Common myeloid progenitor, CD34-positive (primary cell): Measurements from ENCODE around the gene DYRK3.

ENCODE experiments used
- CTCF ChIA-PET: fragments of 350-600 bp; sonication (Branson Sonifier 250); formaldehyde crosslinking; loops from one replicate; lab custom pipeline; 2021; ENCODE audit warnings: antibody characterized with exemption; lab: Charles Lee
- POLR2A ChIA-PET: fragments of 350-600 bp; sonication (Branson Sonifier 250); formaldehyde crosslinking; loops from one replicate; lab custom pipeline; 2021; ENCODE audit warnings: antibody characterized with exemption; lab: Charles Lee
- DNase-seq, 3 donors: peaks; one replicate each; pipeline versions ENCODE4 v3.0.0 to v3.0.0-alpha.2; 2013
- H3K27ac ChIP-seq, 2 experiments: 1 replicate in 1 of 2; 2 replicates in 1 of 2; pipeline ENCODE4 v1.7.0; 2013; ENCODE audit warnings: inconsistent platforms in 2 of 2, low read length in 2 of 2, mild to moderate bottlenecking in 2 of 2, low read depth in 1 of 2, moderate library complexity in 1 of 2; ENCODE audit not compliant: severe bottlenecking in 2 of 2, insufficient read depth in 1 of 2, poor library complexity in 1 of 2
- H3K27me3 ChIP-seq, 5 experiments: replicated peaks in 2 of 5; 1 replicate in 3 of 5; 2 replicates in 2 of 5; pipeline versions ENCODE4 v1.6.1 to v1.7.0; 2013; ENCODE audit warnings: low read length in 4 of 5, mild to moderate bottlenecking in 2 of 5, moderate library complexity in 2 of 5, inconsistent platforms in 1 of 5; ENCODE audit not compliant: insufficient read depth in 5 of 5, control insufficient read depth in 4 of 5
- H3K36me3 ChIP-seq, 4 experiments: 1 replicate in 2 of 4; 2 replicates in 2 of 4; pipeline versions ENCODE4 v1.6.1 to v1.7.0; 2013; ENCODE audit warnings: low read length in 3 of 4, control low read depth in 1 of 4, mild to moderate bottlenecking in 1 of 4; ENCODE audit not compliant: control insufficient read depth in 4 of 4, insufficient read depth in 4 of 4
- H3K4me1 ChIP-seq, 4 experiments: 1 replicate in 3 of 4; 2 replicates in 1 of 4; pipeline versions ENCODE4 v1.6.1 to v1.7.1; 2013; ENCODE audit warnings: low read length in 3 of 4, mild to moderate bottlenecking in 3 of 4, control low read depth in 1 of 4, inconsistent platforms in 1 of 4, moderate library complexity in 1 of 4; ENCODE audit not compliant: control insufficient read depth in 4 of 4, insufficient read depth in 4 of 4; ENCODE audit errors: control extremely low read depth in 1 of 4
- H3K4me3 ChIP-seq, 7 experiments: 1 replicate in 4 of 7; 2 replicates in 3 of 7; pipeline versions ENCODE4 v1.5.1 to v1.7.0; 2013; ENCODE audit warnings: mild to moderate bottlenecking in 7 of 7, low read length in 6 of 7, moderate library complexity in 6 of 7, inconsistent platforms in 2 of 7, low read depth in 2 of 7, control low read depth in 1 of 7; ENCODE audit not compliant: insufficient read depth in 4 of 7, control insufficient read depth in 1 of 7; ENCODE audit errors: extremely low read depth in 1 of 7
- H3K9me3 ChIP-seq, 5 experiments: 1 replicate in 4 of 5; 2 replicates in 1 of 5; pipeline versions ENCODE4 v1.6.1 to v1.7.1; 2013; ENCODE audit warnings: low read length in 4 of 5, mild to moderate bottlenecking in 2 of 5, inconsistent platforms in 1 of 5, low read depth in 1 of 5, moderate library complexity in 1 of 5; ENCODE audit not compliant: control insufficient read depth in 4 of 5, insufficient read depth in 2 of 5; ENCODE audit errors: control extremely low read depth in 1 of 5
- WGBS: methylation state at CpG from one replicate; pipeline ENCODE4 v1.1.5; 2013; ENCODE audit not compliant: insufficient coverage; 5-methylcytosine and 5-hydroxymethylcytosine counted together

Gene DYRK3

GRCh38 chr1:206628916-206629315 lies 6.4 kb upstream of the DYRK3 start:
- no CpG with 5 or more reads among the region's 1 CpG for WGBS

GRCh38 chr1:206631085-206631509 lies 4.2 kb upstream of the DYRK3 start:
- DNase-seq, result peak; percentile 86 to 90 (median 88)
- WGBS, result 31% methylated on average over 4 of the region's 4 CpGs
- no peak overlapping the region for H3K27ac ChIP-seq
- peaks cover 7 to 14% (median 10%) of the 10 kb centered on the region in 4 experiments for H3K4me1 ChIP-seq
- H3K27me3 ChIP-seq, result no peaks in the 10 kb centered on the region
- no peak overlapping the region for H3K4me3 ChIP-seq
- H3K9me3 ChIP-seq, result no peaks in the 10 kb centered on the region
- no peaks in the 10 kb centered on the region for H3K36me3 ChIP-seq
- CTCF ChIA-PET, result interaction anchor here (0.6 to 37.3 kb wide), 18 partner anchors 8 to 364 kb away, joined by 3 to 989 read pairs (median 4); partner anchors contain the start of gene EIF2D
- POLR2A ChIA-PET, result interaction anchor here (0.8 to 1.0 kb wide), 2 partner anchors 19 to 34 kb away, joined by 4 to 5 read pairs; partner anchors contain the start of gene EIF2D

More at GRCh38 chr1:206628916-206629315, 6.4 kb upstream of the DYRK3 start:
- ChIA-PET POLR2A (interaction anchor here (0.7 kb wide), 1 partner anchor 15 kb away, joined by 3 read pairs; no protein-coding TSS in a partner anchor), CTCF (interaction anchor here (0.8 to 37.3 kb wide), 8 partner anchors 8 to 352 kb away, joined by 3 to 989 read pairs (median 12); partner anchors contain the start of gene EIF2D)
- no peaks in the 10 kb centered on the region for H3K9me3 ChIP-seq
- H3K36me3 ChIP-seq, result no peaks in the 10 kb centered on the region
- no peaks in the 10 kb centered on the region for H3K27me3 ChIP-seq
- DNase-seq, result no peak
- H3K4me3 ChIP-seq, result no peak overlapping the region
- no peaks in the 10 kb centered on the region for H3K4me1 ChIP-seq
- H3K27ac ChIP-seq, result no peak overlapping the region

DNA sequence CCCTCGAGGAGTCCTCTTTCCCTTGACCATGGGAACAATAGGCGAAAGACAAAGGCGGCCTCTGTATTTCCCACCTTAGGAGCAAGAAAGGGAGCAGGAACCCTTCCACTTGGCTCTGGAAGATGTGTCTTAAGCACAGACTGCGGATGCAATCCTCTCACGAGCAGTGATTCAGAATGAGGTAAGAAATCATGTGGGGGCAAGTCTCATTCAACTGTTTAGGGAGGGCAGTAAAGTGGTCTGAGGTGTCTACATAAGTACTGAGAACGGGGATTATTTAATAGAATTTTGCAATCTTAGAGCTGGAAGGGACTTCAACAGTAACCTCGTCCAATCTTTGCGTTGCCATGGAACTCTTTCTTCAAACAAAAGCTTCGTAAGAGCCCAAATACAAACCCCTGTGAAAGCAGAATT lies 1.6 kb upstream of the DYRK3 start:
- H3K9me3 ChIP-seq, result no peaks in the 10 kb centered on the region
- H3K36me3 ChIP-seq, result peaks cover 0 to 3% (median 0%) of the 10 kb centered on the region in 4 experiments
- H3K27me3 ChIP-seq, result no peaks in the 10 kb centered on the region
- 84% methylated on average over 5 of the region's 9 CpGs for WGBS
- CTCF ChIA-PET, result interaction anchor here (0.9 to 37.3 kb wide), 19 partner anchors 10 to 349 kb away, joined by 3 to 989 read pairs (median 5); partner anchors contain the start of gene EIF2D
- no peak overlapping the region for H3K27ac ChIP-seq
- peaks cover 11 to 29% (median 22%) of the 10 kb centered on the region in 4 experiments for H3K4me1 ChIP-seq
- no peak overlapping the region for H3K4me3 ChIP-seq
- POLR2A ChIA-PET, result no interaction called here
- peak in 2 of 3 donors; percentile 37 to 47 for DNase-seq

DNA sequence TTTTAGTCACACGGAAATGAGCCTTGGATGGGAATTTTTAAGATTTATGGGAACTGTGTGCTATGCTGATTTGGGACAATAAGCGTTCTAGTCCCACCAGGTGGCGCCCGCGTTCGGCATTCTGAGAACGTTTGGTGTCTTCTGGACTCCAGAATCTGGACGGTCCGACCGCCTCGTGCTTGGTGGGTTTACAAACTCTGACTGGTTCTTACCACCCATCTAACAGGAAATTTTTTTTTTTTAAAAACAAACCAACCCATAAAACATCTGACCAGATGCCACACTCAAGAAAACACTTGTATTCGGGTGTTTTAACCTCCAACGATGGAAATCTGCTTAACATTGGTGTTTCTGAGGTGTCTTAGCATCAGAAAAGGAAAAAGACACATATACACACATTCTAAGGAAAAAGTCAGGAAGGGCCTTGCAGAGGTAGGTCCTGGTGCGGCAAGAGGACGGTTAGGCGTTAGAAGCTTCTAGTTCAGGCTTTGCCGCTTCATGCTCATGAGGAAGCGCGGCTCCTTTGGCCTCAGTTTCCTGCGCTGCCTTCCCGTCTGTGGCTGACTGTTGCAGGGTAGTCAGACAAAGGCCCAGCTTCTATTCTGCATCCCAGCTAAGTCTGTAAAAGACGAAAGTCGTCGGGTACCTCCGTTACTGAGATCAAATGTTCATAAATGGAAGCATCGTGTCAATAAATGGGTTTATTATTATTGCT lies 814 bp upstream of the DYRK3 start:
- under 1% methylated on average over 20 of the region's 26 CpGs for WGBS
- no peaks in the 10 kb centered on the region for H3K9me3 ChIP-seq
- peaks cover 11 to 29% (median 22%) of the 10 kb centered on the region in 4 experiments for H3K4me1 ChIP-seq
- DNase-seq, result peak; percentile 62 to 70 (median 67)
- H3K4me3 ChIP-seq, result peak overlapping the region; percentile 41 to 98 (median 85)
- H3K27ac ChIP-seq, result peak overlapping the region; percentile 82 to 86
- H3K27me3 ChIP-seq, result no peaks in the 10 kb centered on the region
- H3K36me3 ChIP-seq, result peaks cover 0 to 8% (median 1%) of the 10 kb centered on the region in 4 experiments
- CTCF ChIA-PET, result interaction anchor here (0.9 to 37.3 kb wide), 27 partner anchors 9 to 347 kb away, joined by 3 to 989 read pairs (median 4); partner anchors contain the start of gene EIF2D
- POLR2A ChIA-PET, result interaction anchor here (1.6 to 2.0 kb wide), 3 partner anchors 14 to 29 kb away, joined by 4 to 17 read pairs (median 9); no protein-coding TSS in a partner anchor

DNA sequence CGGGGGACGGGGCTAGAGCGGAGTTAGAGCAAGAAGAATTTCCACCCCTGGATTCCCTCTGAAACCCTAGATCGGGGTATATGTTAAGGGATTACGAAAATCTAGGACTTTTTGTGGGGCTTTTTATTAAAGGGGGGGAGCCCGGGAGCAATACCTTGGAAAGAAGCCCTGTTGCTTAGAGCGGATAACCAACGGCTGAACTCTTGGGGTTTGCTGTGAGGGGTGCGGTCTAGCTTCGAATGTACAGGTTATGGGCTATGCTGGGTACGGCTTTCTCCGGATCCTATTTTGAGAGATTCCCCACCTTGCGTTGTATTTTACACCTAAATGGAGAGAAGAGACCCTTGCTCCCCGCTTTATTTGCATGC lies 626 bp downstream of the DYRK3 start:
- DNase-seq, result peak in 2 of 3 donors; percentile 31 to 49
- ChIA-PET POLR2A (interaction anchor here (0.8 to 2.0 kb wide), 4 partner anchors 12 to 37 kb away, joined by 4 to 17 read pairs (median 7); no protein-coding TSS in a partner anchor), CTCF (interaction anchor here (0.7 to 37.3 kb wide), 8 partner anchors 15 to 154 kb away, joined by 3 to 989 read pairs (median 4); partner anchors contain the start of gene EIF2D)
- Histone ChIP-seq H3K27ac (peak overlapping the region; percentile 82 to 86), H3K27me3 (no peaks in the 10 kb centered on the region), H3K4me3 (peak overlapping the region; percentile 76 to 98 (median 85)), H3K36me3 (peaks cover 2 to 11% (median 5%) of the 10 kb centered on the region in 4 experiments), H3K4me1 (peaks cover 11 to 29% (median 22%) of the 10 kb centered on the region in 4 experiments), H3K9me3 (no peaks in the 10 kb centered on the region)
- 3% methylated on average over 5 of the region's 14 CpGs for WGBS

DNA sequence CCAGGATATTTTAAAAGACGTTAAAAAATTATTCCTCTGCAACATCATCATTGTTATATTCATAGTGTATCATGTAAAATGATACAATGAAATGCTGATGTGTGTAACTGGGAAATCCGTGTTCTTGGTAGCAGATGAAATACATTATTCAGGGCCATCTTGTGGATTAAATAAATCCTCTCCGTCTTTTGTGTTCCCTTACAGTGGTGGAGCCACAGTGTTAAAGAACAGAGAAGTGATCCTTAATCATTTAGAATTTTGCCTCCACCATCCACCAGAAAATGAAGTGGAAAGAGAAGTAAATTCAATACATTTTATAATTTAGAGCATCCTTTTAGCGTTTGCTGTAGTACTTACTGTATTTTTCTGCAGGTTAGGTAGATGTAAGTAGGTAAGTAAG lies 1.3 kb downstream of the DYRK3 start:
- H3K27ac ChIP-seq, result no peak overlapping the region
- CTCF ChIA-PET, result interaction anchor here (1.0 to 37.3 kb wide), 3 partner anchors 16 to 299 kb away, joined by 3 to 989 read pairs (median 5); no protein-coding TSS in a partner anchor
- peak overlapping the region in 3 of 7 experiments; percentile 36 to 92 (median 85) for H3K4me3 ChIP-seq

More for the DNA sequence above, 1.3 kb downstream of the DYRK3 start:
- WGBS, result 86% methylated on average over 1 of the region's 4 CpGs
- Histone ChIP-seq H3K27me3 (no peaks in the 10 kb centered on the region), H3K9me3 (no peaks in the 10 kb centered on the region), H3K4me1 (peaks cover 11 to 29% (median 22%) of the 10 kb centered on the region in 4 experiments), H3K36me3 (peaks cover 2 to 11% (median 6%) of the 10 kb centered on the region in 4 experiments)
- POLR2A ChIA-PET, result interaction anchor here (1.6 kb wide), 1 partner anchor 12 kb away, joined by 4 read pairs; no protein-coding TSS in a partner anchor
- no peak for DNase-seq
